HG03520 (cell line): ENCODE data around the gene CIDEB.
A peak's percentile ranks its signal among the peaks of the same experiment; 100 is the strongest.

Experiments
- ATAC-seq: cut with Tn5 transposase; IDR thresholded peaks from one replicate; pipeline ENCODE4 v1.9.1; 2021; ENCODE audit warnings: mild to moderate bottlenecking, moderate library complexity; ENCODE audit not compliant: unreplicated experiment

Gene CIDEB

GRCh38 chr14:24313913-24314312 is 6.1 kb upstream of the CIDEB start:
- no peak for ATAC-seq

GRCh38 chr14:24312736-24313507 is 5.1 kb upstream of the CIDEB start:
- ATAC-seq: no peak

- ATAC-seq: no peak
These were observed 4.2 kb upstream of the CIDEB start for GRCh38 chr14:24311837-24312615.

GRCh38 chr14:24310646-24311604 is 3.1 kb upstream of the CIDEB start, which contains the start of gene LTB4R:
Gene LTB4R, plus strand, starts transcription at chr14:24311502. Its CDS starts 4,150 bp downstream, at chr14:24315652.
- peak; percentile 61 for ATAC-seq

GRCh38 chr14:24310265-24310645 is 2.5 kb upstream of the CIDEB start:
- no peak for ATAC-seq

GRCh38 chr14:24309538-24310264 is 1.9 kb upstream of the CIDEB start, which contains the start of gene LTB4R2:
Gene LTB4R2, plus strand, starts transcription at chr14:24310140. Its CDS starts 525 bp downstream, at chr14:24310665.
- no peak for ATAC-seq

- ATAC-seq: no peak
These were observed 756 bp upstream of the CIDEB start for GRCh38 chr14:24308342-24309124.

- ATAC-seq: no peak
These were observed 612 bp downstream of the CIDEB start for GRCh38 chr14:24307156-24307574.

- ATAC-seq: no peak
These were observed 3.8 kb downstream of the CIDEB start for GRCh38 chr14:24304019-24304387.

GRCh38 chr14:24300326-24300980 is 7.3 kb downstream of the CIDEB start:
- no peak for ATAC-seq

GRCh38 chr14:24299255-24300191 is 8.3 kb downstream of the CIDEB start, which contains the start of the genes DHRS1 and NOP9:
Gene DHRS1, minus strand, starts transcription at chr14:24299780. Its CDS starts 674 bp downstream, at chr14:24299106.
Gene NOP9, plus strand, starts transcription at chr14:24299850. Its CDS starts 105 bp downstream, at chr14:24299955.
- ATAC-seq: peak; percentile 68

GRCh38 chr14:24298892-24299254 is 8.9 kb downstream of the CIDEB start:
- no peak for ATAC-seq

GRCh38 chr14:24297190-24297964 is 10.4 kb downstream of the CIDEB start:
- no peak for ATAC-seq

GRCh38 chr14:24296341-24297157 is 11.2 kb downstream of the CIDEB start:
- ATAC-seq: peak; percentile 46

- ATAC-seq: no peak
These were observed 14.3 kb downstream of the CIDEB start for GRCh38 chr14:24293525-24293924.
